HEK293 (cell line): ENCODE results near the gene SAC3D1.

Source experiments
- CTCF ChIP-seq: fragments of 450-650 bp; formaldehyde crosslinking; IDR thresholded peaks from 2 replicates; pipeline ENCODE4 v1.5.1; 2016; ENCODE audit warnings: missing biosample characterization, missing genetic modification characterization
- YY1 ChIP-seq: fragments of 450-650 bp; formaldehyde crosslinking; IDR thresholded peaks from 2 replicates; pipeline ENCODE4 v1.5.1; 2018; ENCODE audit warnings: missing biosample characterization, missing genetic modification characterization
- ZNF10 ChIP-seq: fragments of 450-650 bp; formaldehyde crosslinking; IDR thresholded peaks from 2 replicates; pipeline ENCODE4 v1.5.1; 2017; ENCODE audit warnings: missing biosample characterization, missing genetic modification characterization
- ZNF24 ChIP-seq: fragments of 450-650 bp; formaldehyde crosslinking; IDR thresholded peaks from 2 replicates; pipeline ENCODE4 v1.5.1; 2016; ENCODE audit warnings: missing biosample characterization, missing genetic modification characterization
- ZNF558 ChIP-seq: fragments of 450-650 bp; formaldehyde crosslinking; IDR thresholded peaks from 2 replicates; pipeline ENCODE4 v1.5.1; 2016; ENCODE audit warnings: missing biosample characterization, missing genetic modification characterization
- ZNF580 ChIP-seq: fragments of 450-650 bp; formaldehyde crosslinking; IDR thresholded peaks from 2 replicates; pipeline ENCODE4 v1.5.1; 2016; ENCODE audit warnings: missing biosample characterization, missing genetic modification characterization
- ZXDB ChIP-seq: fragments of 450-650 bp; formaldehyde crosslinking; IDR thresholded peaks from 2 replicates; pipeline ENCODE4 v1.5.1; 2016; ENCODE audit warnings: missing biosample characterization, missing genetic modification characterization
- TF ChIP-seq, protein P1 (sequence below): fragments of 450-650 bp; formaldehyde crosslinking; IDR thresholded peaks from 2 replicates; pipeline ENCODE4 v1.5.1; 2016; ENCODE audit warnings: missing biosample characterization, missing genetic modification characterization
- TF ChIP-seq, protein P2 (sequence below): fragments of 450-650 bp; formaldehyde crosslinking; IDR thresholded peaks from 2 replicates; pipeline ENCODE4 v1.5.1; 2016; ENCODE audit warnings: missing biosample characterization, missing genetic modification characterization
- TF ChIP-seq, protein P3 (sequence below): IDR thresholded peaks from 2 replicates; pipeline ENCODE4 v1.6.1; 2011; ENCODE audit warnings: mild to moderate bottlenecking, low read depth, low read length, borderline replicate concordance

DNA sequence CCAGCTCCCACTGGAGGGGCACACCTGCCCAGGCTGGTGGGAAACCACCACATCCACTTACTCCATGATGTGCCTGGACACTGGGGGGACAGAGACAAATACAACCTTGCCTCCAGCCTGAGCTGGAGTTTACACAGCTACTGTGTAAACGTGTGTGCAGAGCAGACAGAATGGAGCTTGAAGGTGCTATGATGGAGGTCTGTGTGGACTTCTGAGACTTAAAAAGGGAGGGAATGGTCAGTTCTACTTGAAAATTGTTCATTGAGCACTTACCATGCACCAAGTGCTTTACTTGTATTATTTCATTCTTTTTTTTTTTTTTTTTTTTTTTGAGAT lies 31.6 kb downstream of the SAC3D1 start:
- no peak for TF ChIP-seq YY1 (tag by site-specific recombination)
- no peak for TF ChIP-seq CTCF
- TF ChIP-seq ZNF10 (tag by site-specific recombination), result no peak
- no peak for TF ChIP-seq ZNF558
- TF ChIP-seq, protein P1, sequence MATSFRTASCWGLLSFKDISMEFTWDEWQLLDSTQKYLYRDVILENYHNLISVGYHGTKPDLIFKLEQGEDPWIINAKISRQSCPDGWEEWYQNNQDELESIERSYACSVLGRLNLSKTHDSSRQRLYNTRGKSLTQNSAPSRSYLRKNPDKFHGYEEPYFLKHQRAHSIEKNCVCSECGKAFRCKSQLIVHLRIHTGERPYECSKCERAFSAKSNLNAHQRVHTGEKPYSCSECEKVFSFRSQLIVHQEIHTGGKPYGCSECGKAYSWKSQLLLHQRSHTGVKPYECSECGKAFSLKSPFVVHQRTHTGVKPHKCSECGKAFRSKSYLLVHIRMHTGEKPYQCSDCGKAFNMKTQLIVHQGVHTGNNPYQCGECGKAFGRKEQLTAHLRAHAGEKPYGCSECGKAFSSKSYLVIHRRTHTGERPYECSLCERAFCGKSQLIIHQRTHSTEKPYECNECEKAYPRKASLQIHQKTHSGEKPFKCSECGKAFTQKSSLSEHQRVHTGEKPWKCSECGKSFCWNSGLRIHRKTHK, result no peak
- no peak for TF ChIP-seq ZXDB (tag by site-specific recombination)
- no peak for TF ChIP-seq ZNF24
- TF ChIP-seq, protein P2, sequence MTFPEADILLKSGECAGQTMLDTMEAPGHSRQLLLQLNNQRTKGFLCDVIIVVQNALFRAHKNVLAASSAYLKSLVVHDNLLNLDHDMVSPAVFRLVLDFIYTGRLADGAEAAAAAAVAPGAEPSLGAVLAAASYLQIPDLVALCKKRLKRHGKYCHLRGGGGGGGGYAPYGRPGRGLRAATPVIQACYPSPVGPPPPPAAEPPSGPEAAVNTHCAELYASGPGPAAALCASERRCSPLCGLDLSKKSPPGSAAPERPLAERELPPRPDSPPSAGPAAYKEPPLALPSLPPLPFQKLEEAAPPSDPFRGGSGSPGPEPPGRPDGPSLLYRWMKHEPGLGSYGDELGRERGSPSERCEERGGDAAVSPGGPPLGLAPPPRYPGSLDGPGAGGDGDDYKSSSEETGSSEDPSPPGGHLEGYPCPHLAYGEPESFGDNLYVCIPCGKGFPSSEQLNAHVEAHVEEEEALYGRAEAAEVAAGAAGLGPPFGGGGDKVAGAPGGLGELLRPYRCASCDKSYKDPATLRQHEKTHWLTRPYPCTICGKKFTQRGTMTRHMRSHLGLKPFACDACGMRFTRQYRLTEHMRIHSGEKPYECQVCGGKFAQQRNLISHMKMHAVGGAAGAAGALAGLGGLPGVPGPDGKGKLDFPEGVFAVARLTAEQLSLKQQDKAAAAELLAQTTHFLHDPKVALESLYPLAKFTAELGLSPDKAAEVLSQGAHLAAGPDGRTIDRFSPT (tag by site-specific recombination), result no peak
- TF ChIP-seq ZNF580 (tag by site-specific recombination), result no peak
- TF ChIP-seq, protein P3, sequence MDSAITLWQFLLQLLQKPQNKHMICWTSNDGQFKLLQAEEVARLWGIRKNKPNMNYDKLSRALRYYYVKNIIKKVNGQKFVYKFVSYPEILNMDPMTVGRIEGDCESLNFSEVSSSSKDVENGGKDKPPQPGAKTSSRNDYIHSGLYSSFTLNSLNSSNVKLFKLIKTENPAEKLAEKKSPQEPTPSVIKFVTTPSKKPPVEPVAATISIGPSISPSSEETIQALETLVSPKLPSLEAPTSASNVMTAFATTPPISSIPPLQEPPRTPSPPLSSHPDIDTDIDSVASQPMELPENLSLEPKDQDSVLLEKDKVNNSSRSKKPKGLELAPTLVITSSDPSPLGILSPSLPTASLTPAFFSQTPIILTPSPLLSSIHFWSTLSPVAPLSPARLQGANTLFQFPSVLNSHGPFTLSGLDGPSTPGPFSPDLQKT, result no peak
